ENCODE measurements around the gene EVA1A. TPM values are rescaled to one million over a fixed set of nuclear protein-coding genes. Genes with fewer than 3 reads are reported as not detected.

The EVA1A gene
- total and polyA plus RNA-seq, 12 donors, result 0.53 to 4.3 (median 1.0) TPM; not detected in 3

DNA sequence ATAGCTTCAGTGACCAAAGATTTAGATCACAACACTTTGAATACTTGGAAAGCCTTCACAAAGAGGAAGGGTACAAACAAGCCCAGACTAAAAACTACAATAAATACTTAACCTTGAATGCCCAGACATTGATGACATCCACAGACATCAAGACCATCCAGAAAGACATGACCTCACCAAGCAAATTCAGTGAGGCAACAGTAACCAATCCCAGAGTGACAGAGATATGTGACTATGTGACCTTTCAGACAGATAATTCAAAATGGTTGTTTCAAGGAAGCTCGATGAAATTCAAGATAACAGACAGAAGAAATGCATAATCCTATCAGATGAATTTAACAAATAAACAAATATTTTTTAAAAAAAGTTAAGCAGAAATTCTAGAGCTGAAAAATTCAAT lies 19.9 kb upstream of the EVA1A start:
- no peaks in the 10 kb centered on the region for H3K27me3 ChIP-seq
- intact Hi-C loops (cut with DNase I), result no loop called here
- no peak overlapping the region for H3K4me3 ChIP-seq
- 68 to 77% (median 75%) methylated on average over 1 of the region's 1 CpG for WGBS, 4 donors
- no peak for DNase-seq
- H3K9me3 ChIP-seq (replicated peaks in 1 of 3), result no peaks in the 10 kb centered on the region
- no peaks in the 10 kb centered on the region for H3K4me1 ChIP-seq (replicated peaks in 1 of 2)
- H3K27ac ChIP-seq, result no peak overlapping the region
- no peaks in the 10 kb centered on the region for H3K36me3 ChIP-seq (replicated peaks in 1 of 2)
- TF ChIP-seq, protein P1, sequence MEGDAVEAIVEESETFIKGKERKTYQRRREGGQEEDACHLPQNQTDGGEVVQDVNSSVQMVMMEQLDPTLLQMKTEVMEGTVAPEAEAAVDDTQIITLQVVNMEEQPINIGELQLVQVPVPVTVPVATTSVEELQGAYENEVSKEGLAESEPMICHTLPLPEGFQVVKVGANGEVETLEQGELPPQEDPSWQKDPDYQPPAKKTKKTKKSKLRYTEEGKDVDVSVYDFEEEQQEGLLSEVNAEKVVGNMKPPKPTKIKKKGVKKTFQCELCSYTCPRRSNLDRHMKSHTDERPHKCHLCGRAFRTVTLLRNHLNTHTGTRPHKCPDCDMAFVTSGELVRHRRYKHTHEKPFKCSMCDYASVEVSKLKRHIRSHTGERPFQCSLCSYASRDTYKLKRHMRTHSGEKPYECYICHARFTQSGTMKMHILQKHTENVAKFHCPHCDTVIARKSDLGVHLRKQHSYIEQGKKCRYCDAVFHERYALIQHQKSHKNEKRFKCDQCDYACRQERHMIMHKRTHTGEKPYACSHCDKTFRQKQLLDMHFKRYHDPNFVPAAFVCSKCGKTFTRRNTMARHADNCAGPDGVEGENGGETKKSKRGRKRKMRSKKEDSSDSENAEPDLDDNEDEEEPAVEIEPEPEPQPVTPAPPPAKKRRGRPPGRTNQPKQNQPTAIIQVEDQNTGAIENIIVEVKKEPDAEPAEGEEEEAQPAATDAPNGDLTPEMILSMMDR (IDR thresholded peaks at IDR 0.05), result no peak
- TF ChIP-seq POLR2A (IDR thresholded peaks at IDR 0.05), result no peak

DNA sequence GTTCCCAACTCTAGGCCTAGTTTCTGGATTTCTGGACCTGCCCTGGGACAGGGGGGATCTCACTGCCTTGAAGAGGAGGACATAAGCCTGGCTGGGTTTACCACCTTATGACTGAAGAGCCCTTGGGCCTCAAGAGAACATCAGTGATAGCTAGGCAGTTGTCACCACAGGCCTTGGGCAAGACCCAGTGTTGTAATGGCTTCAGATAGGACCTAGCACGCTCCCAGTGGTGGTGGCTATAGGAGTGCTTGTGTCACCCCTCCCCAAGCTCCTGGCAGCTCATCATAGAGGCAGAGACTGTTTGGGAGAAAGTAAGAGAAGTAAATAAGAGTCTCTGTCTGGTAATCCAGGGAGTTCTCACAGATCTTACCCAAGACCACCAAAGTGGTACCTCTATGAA lies 19.4 kb upstream of the EVA1A start:
- 71 to 93% (median 81%) methylated on average over 1 of the region's 1 CpG for WGBS, 4 donors
- no peaks in the 10 kb centered on the region for H3K27me3 ChIP-seq
- TF ChIP-seq POLR2A (IDR thresholded peaks at IDR 0.05), result no peak
- TF ChIP-seq, protein P1 (IDR thresholded peaks at IDR 0.05), result no peak
- no peaks in the 10 kb centered on the region for H3K9me3 ChIP-seq (replicated peaks in 1 of 3)
- no peak for DNase-seq
- H3K4me3 ChIP-seq, result no peak overlapping the region
- no peak overlapping the region for H3K27ac ChIP-seq
- intact Hi-C loops (cut with DNase I), result no loop called here
- no peaks in the 10 kb centered on the region for H3K4me1 ChIP-seq (replicated peaks in 1 of 2)
- no peaks in the 10 kb centered on the region for H3K36me3 ChIP-seq (replicated peaks in 1 of 2)

DNA sequence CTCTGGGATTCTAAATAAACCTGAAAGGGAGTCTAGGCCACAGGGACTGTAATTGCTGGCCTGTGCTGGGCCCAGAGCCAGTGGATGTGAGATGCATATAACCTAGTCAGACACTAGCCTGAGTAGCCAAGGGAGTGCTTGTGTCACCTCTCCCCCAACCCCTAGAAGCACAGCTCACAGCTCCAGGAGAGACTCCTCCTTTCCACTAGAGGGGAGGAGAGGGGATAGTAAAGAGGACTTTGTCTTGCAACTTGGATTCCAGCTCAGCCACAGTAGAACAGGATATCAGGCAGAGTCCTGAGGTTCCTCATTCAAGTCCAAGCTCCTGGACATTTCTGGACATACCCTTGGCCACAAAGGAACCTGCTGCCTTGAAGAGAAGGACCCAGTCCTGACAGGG lies 18.4 kb upstream of the EVA1A start:
- Histone ChIP-seq H3K4me1 (replicated peaks in 1 of 2) (no peaks in the 10 kb centered on the region), H3K4me3 (no peak overlapping the region), H3K27ac (no peak overlapping the region), H3K9me3 (replicated peaks in 1 of 3) (no peaks in the 10 kb centered on the region), H3K36me3 (replicated peaks in 1 of 2) (no peaks in the 10 kb centered on the region), H3K27me3 (no peaks in the 10 kb centered on the region)
- intact Hi-C loops (cut with DNase I), result no loop called here
- no peak for TF ChIP-seq POLR2A (IDR thresholded peaks at IDR 0.05)
- DNase-seq, result no peak

DNA sequence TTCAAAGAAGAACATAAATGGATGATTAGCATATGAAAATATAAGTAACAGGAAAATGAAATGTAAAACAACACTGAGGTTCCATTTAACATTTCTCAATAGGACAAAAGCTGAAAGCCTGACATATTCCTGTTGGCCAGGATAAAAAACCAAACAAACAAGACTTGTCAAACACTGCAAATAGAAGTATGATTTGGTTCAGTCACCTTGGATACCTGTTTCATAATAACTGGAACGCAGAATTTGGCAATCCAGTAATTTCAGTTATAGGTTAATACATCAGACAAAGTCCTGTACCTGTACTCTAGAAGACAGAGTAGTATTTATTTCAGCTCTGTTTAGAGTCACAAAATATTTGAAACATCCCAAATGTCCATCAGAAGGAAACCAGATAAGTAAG lies 16.5 kb upstream of the EVA1A start:
- no peak for DNase-seq
- no peaks in the 10 kb centered on the region for H3K4me1 ChIP-seq (replicated peaks in 1 of 2)
- H3K27me3 ChIP-seq, result no peaks in the 10 kb centered on the region
- intact Hi-C loops (cut with DNase I), result no loop called here
- no peaks in the 10 kb centered on the region for H3K36me3 ChIP-seq (replicated peaks in 1 of 2)
- no peaks in the 10 kb centered on the region for H3K9me3 ChIP-seq (replicated peaks in 1 of 3)
- TF ChIP-seq POLR2A (IDR thresholded peaks at IDR 0.05), result no peak
- TF ChIP-seq, protein P1 (IDR thresholded peaks at IDR 0.05), result no peak
- H3K4me3 ChIP-seq, result no peak overlapping the region
- H3K27ac ChIP-seq, result no peak overlapping the region
- WGBS, 4 donors, result 79 to 94% (median 91%) methylated on average over 1 of the region's 1 CpG

DNA sequence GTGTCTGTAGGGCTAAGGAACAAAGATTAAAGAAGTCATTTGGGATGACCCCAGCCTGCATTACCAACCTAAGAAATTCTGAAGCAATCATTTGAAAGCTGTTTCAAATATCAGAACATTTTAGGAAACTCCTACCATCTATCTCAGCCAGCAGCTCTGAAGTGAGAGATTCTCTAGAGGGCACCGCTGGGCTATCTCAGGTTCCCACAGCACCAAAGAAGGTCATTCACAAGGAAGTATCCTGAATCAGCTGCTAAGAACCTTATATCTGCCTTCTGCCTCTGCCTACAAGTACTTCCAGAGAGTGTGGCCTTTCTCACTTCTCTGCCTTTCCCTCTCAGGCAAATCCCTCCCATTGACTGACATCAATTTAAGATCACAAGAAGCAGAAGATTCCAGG lies 13.4 kb upstream of the EVA1A start:
- no peaks in the 10 kb centered on the region for H3K27me3 ChIP-seq
- intact Hi-C loops (cut with DNase I), result no loop called here
- WGBS, 4 donors, result 89 to 100% (median 91%) methylated on average over 1 of the region's 1 CpG
- H3K27ac ChIP-seq, result no peak overlapping the region
- TF ChIP-seq POLR2A (IDR thresholded peaks at IDR 0.05), result no peak
- TF ChIP-seq, protein P1 (IDR thresholded peaks at IDR 0.05), result no peak
- H3K36me3 ChIP-seq (replicated peaks in 1 of 2), result no peaks in the 10 kb centered on the region
- H3K4me3 ChIP-seq, result no peak overlapping the region
- no peaks in the 10 kb centered on the region for H3K4me1 ChIP-seq (replicated peaks in 1 of 2)
- no peak for DNase-seq
- H3K9me3 ChIP-seq (replicated peaks in 1 of 3), result no peaks in the 10 kb centered on the region
